T-helper 1 cell treated with Interleukin-12 subunit alpha and Interleukin-12 subunit beta and Interleukin-4 antibody, amounts not matched to agents 30 ng/mL and 1 ng/mL, for 36 hours (primary cell): ENCODE data around the gene LUC7L. TPM values are rescaled to one million over a fixed set of nuclear protein-coding genes. Genes with fewer than 3 reads are reported as not detected.
"Not testable (repeated sequence)": the region's sequence is repeated elsewhere in the genome, so short reads cannot be mapped to it uniquely, and the experiment has no call there.

Experiments used
- intact Hi-C: fragments of 100-400 bp; cut with micrococcal nuclease; formaldehyde crosslinking; loops from one replicate; pipeline ENCODE4 v1.15.1; 2024
- total RNA-seq: library from RNA; stranded (reverse); gene quantifications from 2 replicates; pipeline ENCODE4 v1.2.3, GENCODE V29; 2022

The LUC7L gene
- total RNA-seq, 1 donor from 2014 or later = 69.6 TPM

GRCh38 chr16:263944-264343, 34.7 kb upstream of the LUC7L start:
- intact Hi-C loops = no loop called here

GRCh38 chr16:263182-263774, 34.0 kb upstream of the LUC7L start:
- intact Hi-C loops = no loop called here

GRCh38 chr16:262121-262745, 33.0 kb upstream of the LUC7L start:
- intact Hi-C loops = no loop called here

GRCh38 chr16:261031-261691, 31.9 kb upstream of the LUC7L start:
- intact Hi-C loops = no loop called here

- intact Hi-C loops = no loop called here
These were observed 31.1 kb upstream of the LUC7L start for GRCh38 chr16:260326-260725.

GRCh38 chr16:259814-260253, 30.6 kb upstream of the LUC7L start:
- intact Hi-C loops = no loop called here

GRCh38 chr16:259226-259625, 30.0 kb upstream of the LUC7L start:
- intact Hi-C loops = no loop called here

GRCh38 chr16:258091-258490, 28.8 kb upstream of the LUC7L start:
- intact Hi-C loops = not testable (repeated sequence)

- intact Hi-C loops = no loop called here
These were observed 25.9 kb upstream of the LUC7L start for GRCh38 chr16:255183-255582.

- intact Hi-C loops = no loop called here
These were observed 25.2 kb upstream of the LUC7L start for GRCh38 chr16:254461-254860.

- intact Hi-C loops = no loop called here
These were observed 24.6 kb upstream of the LUC7L start for GRCh38 chr16:253833-254232.

- intact Hi-C loops = no loop called here
These were observed 23.4 kb upstream of the LUC7L start for GRCh38 chr16:252366-253337.

- intact Hi-C loops = no loop called here
These were observed 20.2 kb upstream of the LUC7L start for GRCh38 chr16:249431-249830.

GRCh38 chr16:247027-247426, 17.8 kb upstream of the LUC7L start:
- intact Hi-C loops = no loop called here

- intact Hi-C loops = no loop called here
These were observed 15.9 kb upstream of the LUC7L start for GRCh38 chr16:245105-245504.

- intact Hi-C loops = no loop called here
These were observed 14.1 kb upstream of the LUC7L start for GRCh38 chr16:243348-243747.

- intact Hi-C loops = no loop called here
These were observed 13.0 kb upstream of the LUC7L start for GRCh38 chr16:242281-242680.

GRCh38 chr16:240559-240958, 11.3 kb upstream of the LUC7L start:
- intact Hi-C loops = no loop called here

- intact Hi-C loops = loop anchor here (10.0 kb wide), 1 partner anchor 345 kb away; no protein-coding TSS in a partner anchor
These were observed 10.7 kb upstream of the LUC7L start for GRCh38 chr16:239948-240277.

- intact Hi-C loops = loop anchor here (1.0 to 10.0 kb wide), 7 partner anchors 44 to 350 kb away; partner anchors contain the start of genes DECR2, MRPL28 and NPRL3
These were observed 5.4 kb upstream of the LUC7L start, which contains the start of gene FAM234A for GRCh38 chr16:234468-235305. FAM234A (plus strand) TSS chr16:234821; CDS start chr16:254414, 19,593 bp downstream.
